ENCODE measurements around the gene COL27A1.

DNA sequence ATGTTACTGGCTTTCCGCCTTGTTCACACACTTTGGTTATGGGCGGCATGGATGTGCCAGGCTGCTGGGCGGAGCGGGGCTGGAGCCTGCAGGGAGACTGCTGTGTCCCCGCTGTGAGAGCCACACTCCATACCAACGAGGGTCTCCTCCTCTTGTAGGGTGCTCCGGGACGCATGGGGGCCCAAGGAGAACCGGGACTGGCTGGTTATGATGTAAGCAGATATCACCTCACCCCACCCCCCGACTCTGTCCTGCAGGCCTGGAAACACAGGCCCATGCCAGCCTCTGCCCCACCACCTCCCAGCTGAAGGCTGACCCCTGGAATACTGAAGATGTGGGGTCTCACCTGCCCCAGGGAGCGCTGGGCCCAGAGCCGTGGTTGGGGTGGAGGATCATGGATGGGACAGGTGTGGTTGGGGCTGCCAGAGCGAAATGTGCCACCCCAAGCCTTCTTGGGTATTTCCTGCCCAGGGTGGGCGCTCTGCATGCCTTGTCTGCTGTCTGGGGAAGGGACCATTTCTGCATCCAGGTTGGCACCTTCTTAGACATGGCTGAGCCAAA, 128.3 kb downstream of the COL27A1 start:
- TF ChIP-seq, protein P1, sequence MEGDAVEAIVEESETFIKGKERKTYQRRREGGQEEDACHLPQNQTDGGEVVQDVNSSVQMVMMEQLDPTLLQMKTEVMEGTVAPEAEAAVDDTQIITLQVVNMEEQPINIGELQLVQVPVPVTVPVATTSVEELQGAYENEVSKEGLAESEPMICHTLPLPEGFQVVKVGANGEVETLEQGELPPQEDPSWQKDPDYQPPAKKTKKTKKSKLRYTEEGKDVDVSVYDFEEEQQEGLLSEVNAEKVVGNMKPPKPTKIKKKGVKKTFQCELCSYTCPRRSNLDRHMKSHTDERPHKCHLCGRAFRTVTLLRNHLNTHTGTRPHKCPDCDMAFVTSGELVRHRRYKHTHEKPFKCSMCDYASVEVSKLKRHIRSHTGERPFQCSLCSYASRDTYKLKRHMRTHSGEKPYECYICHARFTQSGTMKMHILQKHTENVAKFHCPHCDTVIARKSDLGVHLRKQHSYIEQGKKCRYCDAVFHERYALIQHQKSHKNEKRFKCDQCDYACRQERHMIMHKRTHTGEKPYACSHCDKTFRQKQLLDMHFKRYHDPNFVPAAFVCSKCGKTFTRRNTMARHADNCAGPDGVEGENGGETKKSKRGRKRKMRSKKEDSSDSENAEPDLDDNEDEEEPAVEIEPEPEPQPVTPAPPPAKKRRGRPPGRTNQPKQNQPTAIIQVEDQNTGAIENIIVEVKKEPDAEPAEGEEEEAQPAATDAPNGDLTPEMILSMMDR (IDR thresholded peaks at IDR 0.05) = no peak
- TF ChIP-seq, protein P2, sequence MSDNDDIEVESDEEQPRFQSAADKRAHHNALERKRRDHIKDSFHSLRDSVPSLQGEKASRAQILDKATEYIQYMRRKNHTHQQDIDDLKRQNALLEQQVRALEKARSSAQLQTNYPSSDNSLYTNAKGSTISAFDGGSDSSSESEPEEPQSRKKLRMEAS (IDR thresholded peaks at IDR 0.05) = no peak
- TF ChIP-seq CHD2 (IDR thresholded peaks at IDR 0.05; ENCODE audit: low read length, partially characterized antibody) (no peak), RAD21 (conservative IDR thresholded peaks at IDR 0.05 in 1 of 2, IDR thresholded peaks at IDR 0.05 in 1 of 2) (no peak), FOSL2 (IDR thresholded peaks at IDR 0.05) (no peak), FOSL2 (CRISPR knock-in tag; IDR thresholded peaks at IDR 0.05) (no peak), JUN (IDR thresholded peaks at IDR 0.05) (no peak), EHMT2 (IDR thresholded peaks at IDR 0.05; ENCODE audit: low read depth) (no peak), POLR2A (IDR thresholded peaks at IDR 0.05; ENCODE audit: low read length) (no peak)
- TF ChIP-seq, protein P3, sequence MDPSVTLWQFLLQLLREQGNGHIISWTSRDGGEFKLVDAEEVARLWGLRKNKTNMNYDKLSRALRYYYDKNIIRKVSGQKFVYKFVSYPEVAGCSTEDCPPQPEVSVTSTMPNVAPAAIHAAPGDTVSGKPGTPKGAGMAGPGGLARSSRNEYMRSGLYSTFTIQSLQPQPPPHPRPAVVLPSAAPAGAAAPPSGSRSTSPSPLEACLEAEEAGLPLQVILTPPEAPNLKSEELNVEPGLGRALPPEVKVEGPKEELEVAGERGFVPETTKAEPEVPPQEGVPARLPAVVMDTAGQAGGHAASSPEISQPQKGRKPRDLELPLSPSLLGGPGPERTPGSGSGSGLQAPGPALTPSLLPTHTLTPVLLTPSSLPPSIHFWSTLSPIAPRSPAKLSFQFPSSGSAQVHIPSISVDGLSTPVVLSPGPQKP (IDR thresholded peaks at IDR 0.05; ENCODE audit: low read depth, low read length) = no peak
- TF ChIP-seq, protein P4, sequence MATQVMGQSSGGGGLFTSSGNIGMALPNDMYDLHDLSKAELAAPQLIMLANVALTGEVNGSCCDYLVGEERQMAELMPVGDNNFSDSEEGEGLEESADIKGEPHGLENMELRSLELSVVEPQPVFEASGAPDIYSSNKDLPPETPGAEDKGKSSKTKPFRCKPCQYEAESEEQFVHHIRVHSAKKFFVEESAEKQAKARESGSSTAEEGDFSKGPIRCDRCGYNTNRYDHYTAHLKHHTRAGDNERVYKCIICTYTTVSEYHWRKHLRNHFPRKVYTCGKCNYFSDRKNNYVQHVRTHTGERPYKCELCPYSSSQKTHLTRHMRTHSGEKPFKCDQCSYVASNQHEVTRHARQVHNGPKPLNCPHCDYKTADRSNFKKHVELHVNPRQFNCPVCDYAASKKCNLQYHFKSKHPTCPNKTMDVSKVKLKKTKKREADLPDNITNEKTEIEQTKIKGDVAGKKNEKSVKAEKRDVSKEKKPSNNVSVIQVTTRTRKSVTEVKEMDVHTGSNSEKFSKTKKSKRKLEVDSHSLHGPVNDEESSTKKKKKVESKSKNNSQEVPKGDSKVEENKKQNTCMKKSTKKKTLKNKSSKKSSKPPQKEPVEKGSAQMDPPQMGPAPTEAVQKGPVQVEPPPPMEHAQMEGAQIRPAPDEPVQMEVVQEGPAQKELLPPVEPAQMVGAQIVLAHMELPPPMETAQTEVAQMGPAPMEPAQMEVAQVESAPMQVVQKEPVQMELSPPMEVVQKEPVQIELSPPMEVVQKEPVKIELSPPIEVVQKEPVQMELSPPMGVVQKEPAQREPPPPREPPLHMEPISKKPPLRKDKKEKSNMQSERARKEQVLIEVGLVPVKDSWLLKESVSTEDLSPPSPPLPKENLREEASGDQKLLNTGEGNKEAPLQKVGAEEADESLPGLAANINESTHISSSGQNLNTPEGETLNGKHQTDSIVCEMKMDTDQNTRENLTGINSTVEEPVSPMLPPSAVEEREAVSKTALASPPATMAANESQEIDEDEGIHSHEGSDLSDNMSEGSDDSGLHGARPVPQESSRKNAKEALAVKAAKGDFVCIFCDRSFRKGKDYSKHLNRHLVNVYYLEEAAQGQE (IDR thresholded peaks at IDR 0.05) = no peak

All from A549 (cell line).